Heart right ventricle (tissue), 16 donors: Measurements from ENCODE around the gene IGFL4. TPM values are rescaled to one million over a fixed set of nuclear protein-coding genes. Genes with fewer than 3 reads are reported as not detected.
A peak's percentile ranks its signal among the peaks of the same experiment; 100 is the strongest.

ENCODE experiments used
- ATAC-seq, 8 donors: fragments of 200-7000 bp; cut with Tn5 transposase; one replicate each; pipeline ENCODE4 v1.9.1; 2020; ENCODE audit warnings: mild to moderate bottlenecking in 8 of 8, moderate library complexity in 8 of 8, moderate number of reproducible peaks in 1 of 8
- DNase-seq, 2 donors: peaks; one replicate each; pipeline ENCODE4 v3.0.0-alpha.2; 2020
- H3K27ac ChIP-seq, 10 donors: fragments of 200-600 bp; sonication (generic) in 2 of 10; one replicate each; pipeline versions ENCODE4 v1.5.0 to v1.8.0; 2020 to 2022; ENCODE audit warnings: mild to moderate bottlenecking in 3 of 10
- H3K27me3 ChIP-seq, 7 donors: fragments of 200-600 bp; one replicate each; pipeline ENCODE4 v1.8.0; 2021 to 2022; ENCODE audit warnings: mild to moderate bottlenecking in 2 of 7
- H3K36me3 ChIP-seq, 9 donors: fragments of 200-600 bp; sonication (generic) in 1 of 9; one replicate each; pipeline versions ENCODE4 v1.5.0 to v1.8.0; 2020 to 2022; ENCODE audit warnings: mild to moderate bottlenecking in 2 of 9
- H3K4me1 ChIP-seq, 9 donors: fragments of 200-600 bp; sonication (generic) in 1 of 9; one replicate each; pipeline versions ENCODE4 v1.5.0 to v1.8.0; 2020 to 2022; ENCODE audit warnings: mild to moderate bottlenecking in 4 of 9
- H3K4me3 ChIP-seq, 10 donors: fragments of 200-600 bp; sonication (generic) in 2 of 10; one replicate each; pipeline versions ENCODE4 v1.5.0 to v1.8.0; 2020 to 2022; ENCODE audit warnings: mild to moderate bottlenecking in 7 of 10, moderate library complexity in 2 of 10
- H3K9me3 ChIP-seq, 11 donors: fragments of 200-600 bp in 10 of 11; sonication (generic) in 2 of 11; one replicate each; pipeline versions ENCODE4 v1.5.0 to v1.8.0; 2013 to 2022; ENCODE audit warnings: mild to moderate bottlenecking in 2 of 11, control low read depth in 1 of 11, moderate library complexity in 1 of 11
- CTCF ChIP-seq, 9 donors: fragments of 200-600 bp; sonication (generic) in 2 of 9; IDR thresholded peaks; one replicate each; pipeline versions ENCODE4 v1.5.0 to v1.8.0; 2021 to 2022; ENCODE audit warnings: antibody characterized with exemption in 9 of 9, mild to moderate bottlenecking in 5 of 9, moderate library complexity in 1 of 9
- WGBS, 2 donors: extraction: QIAGEN DNeasy Blood & Tissue Kit; methylation state at CpG; one replicate each; pipeline ENCODE4 v1.1.7; 2013; ENCODE audit warnings: inconsistent platforms in 1 of 2; 5-methylcytosine and 5-hydroxymethylcytosine counted together
- intact Hi-C, 10 donors: fragments of 100-400 bp; cut with DNase I; formaldehyde crosslinking; loops; one replicate each; pipeline versions ENCODE4 v1.11.1 to v1.14.2; 2022
- polyA plus RNA-seq, 2 donors: library from polyadenylated mRNA; stranded (reverse); fragments of 200-250 nt; gene quantifications; one replicate each; pipeline ENCODE4 v1.2.3, GENCODE V29; 2013
- total RNA-seq, 10 donors: library from RNA; stranded (reverse); fragmentation: NEBNext Ultra II Directional in 3 of 10; extraction: Animal tissue kit (Norgen Biotek cat#: 25700) in 3 of 10; gene quantifications; one replicate each; pipeline versions ENCODE4 v1.2.1 to v1.2.4, GENCODE V29; 2021 to 2023
- donor health status: Arrhythmogenic right ventricular cardiomyopathy.
- donor health status: ischemic (EF 13 %, LVEDD 7.1; RV severe dilation, severe dysfunction).
- donor health status: healthy with polysubstance abuse.
- donor health status: DM: no; HTN: yes; CAD: no.
- donor health status: DM: no; HTN: no; CAD: no.
- donor health status: ischemic (EF 25% LVEDD 6.9; RV normal size, moderate dysfunction).
- donor health status: ischemic (EF 25% LVEDD 5.7; RV mildly dilated, moderate dysfunction).
- donor health status: healthy.
- donor health status: DM: yes; HTN: yes; CAD: no.
- donor health status: Ischemic cardiomyopathy.
- donor health status: ischemic (EF 35%, LVEDD 5.7; RV mildly dilated, moderate dysfunction).
- donor health status: nonischemic (EF 11% LVEDD 7.7; RV severe dilation, severe dysfunction).
- donor health status: DM: yes; HTN: yes; CAD: no.
- donor health status: PGD.
- donor health status: ischemic (EF 29% LVEDD 5.4; RV normal size, mild dysfunction).
- donor health status: nonischemic (EF 23%, LVEDD 6.1; RV moderate dilation, normal function).

Gene IGFL4
- total and polyA plus RNA-seq, 12 donors: not detected

DNA sequence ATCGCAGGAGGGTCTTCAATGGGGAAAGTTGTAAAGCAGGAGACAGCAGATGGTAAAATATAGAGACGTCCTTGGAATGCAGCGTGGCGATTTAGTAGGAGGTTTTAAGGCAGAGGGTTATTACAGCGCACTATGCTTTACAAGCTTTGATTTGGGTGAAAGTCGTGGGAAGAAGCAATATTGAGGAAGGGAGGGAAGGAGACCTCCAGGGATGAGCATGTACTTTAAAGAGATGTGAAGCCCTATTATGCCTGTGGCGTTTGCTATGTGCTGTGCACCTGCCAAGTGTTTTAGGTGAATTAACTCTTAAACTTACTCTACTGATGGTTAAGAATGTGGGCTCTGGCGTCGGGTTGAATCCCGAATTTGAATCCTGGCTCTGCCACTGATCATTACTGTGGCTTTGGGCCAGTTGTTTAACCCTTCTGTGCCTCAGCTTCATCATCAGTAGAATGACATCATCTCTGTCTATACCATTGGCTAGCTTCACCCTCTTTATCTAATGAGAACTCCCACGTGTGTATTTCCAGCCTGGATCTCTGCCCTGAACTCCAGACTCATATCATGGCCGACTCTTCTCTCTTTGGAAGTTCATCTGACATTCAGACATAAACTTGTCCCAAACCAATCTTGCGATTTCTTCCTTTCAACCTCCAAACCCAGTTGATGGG is 45.0 kb downstream of the IGFL4 start:
- no peak for ATAC-seq
- Histone ChIP-seq H3K4me1 (peaks cover 3 to 30% (median 21%) of the 10 kb centered on the region in 9 donors), H3K4me3 (peak overlapping the region; percentile 61 to 94 (median 79)), H3K27ac (peak overlapping the region in 8 of 10 donors; percentile 61 to 91 (median 82)), H3K36me3 (peaks cover 0 to 7% (median 0%) of the 10 kb centered on the region in 9 donors), H3K9me3 (no peaks in the 10 kb centered on the region), H3K27me3 (peaks cover 0 to 16% (median 0%) of the 10 kb centered on the region in 7 donors)
- WGBS, 2 donors: 8 to 10% methylated on average over 13 of the region's 13 CpGs
- no peak for DNase-seq
- TF ChIP-seq CTCF (IDR thresholded peaks at IDR 0.05): no peak
- intact Hi-C loops: loop anchor here in 2 of 10 donors (5.0 kb wide), 2 partner anchors 69 to 134 kb away; partner anchors contain the start of genes FOXA3 (in 1 of the 2) and SYMPK (in 1 of the 2)

DNA sequence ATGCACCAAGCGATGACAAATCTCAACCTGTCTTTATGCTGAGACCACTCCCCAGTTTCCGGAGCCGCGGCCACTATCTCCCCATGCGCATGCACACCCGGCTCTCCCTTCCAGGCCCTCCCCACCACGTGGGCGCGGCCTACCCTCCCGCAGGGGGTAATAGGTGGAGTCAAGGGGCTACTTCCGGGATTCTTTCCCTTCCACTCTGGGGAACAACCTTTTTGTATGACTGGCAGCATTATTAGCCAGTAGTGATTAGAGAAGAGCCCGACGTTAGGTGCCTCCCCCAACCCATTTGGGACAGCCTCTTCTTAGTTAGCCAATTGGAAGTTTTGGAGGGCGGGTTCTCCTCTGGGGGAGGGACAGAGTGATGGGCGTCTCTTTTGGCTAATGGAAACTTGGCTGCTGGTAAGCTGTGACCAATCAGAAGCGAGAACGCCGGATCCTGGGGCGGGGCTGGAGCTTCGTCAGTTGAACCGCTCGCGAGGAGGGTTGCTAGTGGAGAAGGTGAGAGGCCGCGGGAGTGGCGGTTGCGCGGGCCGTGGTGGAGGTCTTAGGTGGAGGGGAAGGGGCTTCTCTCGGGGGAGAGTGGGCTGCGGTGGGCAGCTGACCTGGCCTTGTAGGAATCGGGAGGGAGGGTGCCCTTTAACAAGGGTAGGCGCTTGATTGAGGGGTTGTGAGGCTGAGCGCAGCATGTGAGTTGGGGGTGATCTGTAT is 45.6 kb downstream of the IGFL4 start, which contains the start of gene CCDC61:
Gene CCDC61, plus strand, starts transcription at position 470 of the 717 bp plus-strand sequence. CDS start 7,552 bp downstream, outside the sequence.
- ATAC-seq: peak; percentile 98 to 100 (median 99)
- 0% methylated on average over 34 of the region's 34 CpGs for WGBS, 2 donors
- Histone ChIP-seq H3K4me1 (peaks cover 3 to 24% (median 17%) of the 10 kb centered on the region in 9 donors), H3K27me3 (peaks cover 0 to 15% (median 0%) of the 10 kb centered on the region in 7 donors), H3K9me3 (no peaks in the 10 kb centered on the region), H3K27ac (peak within 1 kb of the TSS in 9 of 10 donors; percentile 3 to 91 (median 81)), H3K36me3 (peaks cover 0 to 7% (median 0%) of the 10 kb centered on the region in 9 donors), H3K4me3 (peak within 1 kb of the TSS; percentile 61 to 94 (median 79))
- peak; percentile 90 to 98 for DNase-seq
- intact Hi-C loops: loop anchor here in 2 of 10 donors (5.0 kb wide), 2 partner anchors 68 to 133 kb away; partner anchors contain the start of genes FOXA3 (in 1 of the 2) and SYMPK (in 1 of the 2)
- no peak for TF ChIP-seq CTCF (IDR thresholded peaks at IDR 0.05)

GRCh38 chr19:45994456-45994997 is 46.3 kb downstream of the IGFL4 start:
- H3K27ac ChIP-seq: peak overlapping the region in 3 of 10 donors; percentile 3 to 47 (median 39)
- intact Hi-C loops: no loop called here
- DNase-seq: no peak
- peaks cover 0 to 12% (median 0%) of the 10 kb centered on the region in 7 donors for H3K27me3 ChIP-seq
- peaks cover 3 to 19% (median 15%) of the 10 kb centered on the region in 9 donors for H3K4me1 ChIP-seq
- H3K36me3 ChIP-seq: peaks cover 0 to 7% (median 0%) of the 10 kb centered on the region in 9 donors
- no peak for TF ChIP-seq CTCF (IDR thresholded peaks at IDR 0.05)
- peak in 3 of 8 donors; percentile 0 to 1 (median 1) for ATAC-seq
- no peaks in the 10 kb centered on the region for H3K9me3 ChIP-seq
- peak overlapping the region; percentile 4 to 94 (median 66) for H3K4me3 ChIP-seq
- WGBS, 2 donors: 13% methylated on average over 8 of the region's 8 CpGs
